ENCODE data around the gene CELF4.

CELF4 gene

GRCh38 chr18:37249171-37249886 is 316.3 kb downstream of the CELF4 start:
- no peak for FAIRE-seq

GRCh38 chr18:37248281-37248680 is 317.3 kb downstream of the CELF4 start:
- no peak for FAIRE-seq

- FAIRE-seq = no peak
Measured at GRCh38 chr18:37247497-37248161, 318.0 kb downstream of the CELF4 start.

- no peak for FAIRE-seq
Measured at GRCh38 chr18:37246779-37247340, 318.7 kb downstream of the CELF4 start.

- FAIRE-seq = no peak
Measured at GRCh38 chr18:37244618-37245017, 321.0 kb downstream of the CELF4 start.

- no peak for FAIRE-seq
Measured at GRCh38 chr18:37243741-37244140, 321.9 kb downstream of the CELF4 start.

GRCh38 chr18:37242826-37243560 is 322.6 kb downstream of the CELF4 start:
- no peak for FAIRE-seq

- no peak for FAIRE-seq
Measured at GRCh38 chr18:37242091-37242490, 323.5 kb downstream of the CELF4 start.

- no peak for FAIRE-seq
Measured at GRCh38 chr18:37238282-37239108, 327.1 kb downstream of the CELF4 start.

- FAIRE-seq = no peak
Measured at GRCh38 chr18:37235583-37235982, 330.0 kb downstream of the CELF4 start.

GRCh38 chr18:37231251-37231650 is 334.3 kb downstream of the CELF4 start:
- FAIRE-seq = no peak

GRCh38 chr18:37230768-37231167 is 334.8 kb downstream of the CELF4 start:
- no peak for FAIRE-seq

- no peak for FAIRE-seq
Measured at GRCh38 chr18:37225279-37225678, 340.3 kb downstream of the CELF4 start.

GRCh38 chr18:37222999-37223378 is 342.6 kb downstream of the CELF4 start:
- FAIRE-seq = no peak

GRCh38 chr18:37222354-37222998 is 343.1 kb downstream of the CELF4 start:
- no peak for FAIRE-seq

- no peak for FAIRE-seq
Measured at GRCh38 chr18:37219257-37219656, 346.3 kb downstream of the CELF4 start.

- FAIRE-seq = no peak
Measured at GRCh38 chr18:37218022-37218590, 347.5 kb downstream of the CELF4 start.

- no peak for FAIRE-seq
Measured at GRCh38 chr18:37210781-37211180, 354.8 kb downstream of the CELF4 start.

- FAIRE-seq = no peak
Measured at GRCh38 chr18:37207343-37207742, 358.3 kb downstream of the CELF4 start.

- FAIRE-seq = no peak
Measured at GRCh38 chr18:37199741-37200140, 365.9 kb downstream of the CELF4 start.

Measured in A204.1 (cell line).